Measurements from ENCODE around the gene AUP1. TPM values are rescaled to one million over a fixed set of nuclear protein-coding genes. Genes with fewer than 3 reads are reported as not detected.

AUP1 gene
- total and polyA plus RNA-seq, 10 of the 15 experiments (the other 5 are each of a cell fraction or from before 2014, with no cell fraction given) = 39.1 to 215 (median 138) TPM

GRCh38 chr2:74548900-74549826, 19.7 kb upstream of the AUP1 start (continued):
- TF ChIP-seq CUX1 (IDR thresholded peaks at IDR 0.05; ENCODE audit: insufficient replicate concordance, low read depth, low read length) (no peak), CBX3 (IDR thresholded peaks at IDR 0.05; ENCODE audit: borderline replicate concordance, low read depth) (no peak), YY1 (IDR thresholded peaks at IDR 0.05; ENCODE audit: low read depth, low read length) (peak; percentile 57), EED (IDR thresholded peaks at IDR 0.05; ENCODE audit: low read depth) (peak; percentile 32; the same call in 1 of the 2 replicates), MEF2A (IDR thresholded peaks at IDR 0.05; ENCODE audit: insufficient read depth, low read depth, low read length) (no peak), PAX8 (IDR thresholded peaks at IDR 0.05) (no peak), PAX5 (IDR thresholded peaks at IDR 0.05; ENCODE audit: borderline replicate concordance, low read depth, low read length) (no peak), STAT3 (IDR thresholded peaks at IDR 0.05; ENCODE audit: low read depth, low read length) (no peak), NFYB (IDR thresholded peaks at IDR 0.05; ENCODE audit: insufficient read depth, low read depth, low read length) (no peak), SRF (IDR thresholded peaks at IDR 0.05; ENCODE audit: low read depth in 2 of 2, low read length in 2 of 2) (no peak), EZH2 (IDR thresholded peaks at IDR 0.05; ENCODE audit: borderline replicate concordance, control insufficient read depth, low read depth, low read length) (no peak), RELA (IDR thresholded peaks at IDR 0.05; ENCODE audit: borderline replicate concordance, partially characterized antibody) (no peak), JUND (IDR thresholded peaks at IDR 0.05; ENCODE audit: low read depth, low read length) (no peak), NFIC (IDR thresholded peaks at IDR 0.05; ENCODE audit: low read depth, low read length) (no peak), ZNF24 (IDR thresholded peaks at IDR 0.05) (0 out of 2 replicates have a peak, but pooled peaks have one; percentile 34), NKRF (conservative IDR thresholded peaks at IDR 0.05) (0 out of 2 replicates have a peak, but pooled peaks have one; percentile 51), BACH1 (IDR thresholded peaks at IDR 0.05; ENCODE audit: borderline replicate concordance) (0 out of 2 replicates have a peak, but pooled peaks have one; percentile 43), ZNF207 (IDR thresholded peaks at IDR 0.05; ENCODE audit: borderline replicate concordance) (no peak), BCLAF1 (IDR thresholded peaks at IDR 0.05) (no peak)

Measured in GM12878 (cell line).